ENCODE results near the gene PTPRN2.
"Not testable (repeated sequence)": the region's sequence is repeated elsewhere in the genome, so short reads cannot be mapped to it uniquely, and the experiment has no call there.

Gene PTPRN2

DNA sequence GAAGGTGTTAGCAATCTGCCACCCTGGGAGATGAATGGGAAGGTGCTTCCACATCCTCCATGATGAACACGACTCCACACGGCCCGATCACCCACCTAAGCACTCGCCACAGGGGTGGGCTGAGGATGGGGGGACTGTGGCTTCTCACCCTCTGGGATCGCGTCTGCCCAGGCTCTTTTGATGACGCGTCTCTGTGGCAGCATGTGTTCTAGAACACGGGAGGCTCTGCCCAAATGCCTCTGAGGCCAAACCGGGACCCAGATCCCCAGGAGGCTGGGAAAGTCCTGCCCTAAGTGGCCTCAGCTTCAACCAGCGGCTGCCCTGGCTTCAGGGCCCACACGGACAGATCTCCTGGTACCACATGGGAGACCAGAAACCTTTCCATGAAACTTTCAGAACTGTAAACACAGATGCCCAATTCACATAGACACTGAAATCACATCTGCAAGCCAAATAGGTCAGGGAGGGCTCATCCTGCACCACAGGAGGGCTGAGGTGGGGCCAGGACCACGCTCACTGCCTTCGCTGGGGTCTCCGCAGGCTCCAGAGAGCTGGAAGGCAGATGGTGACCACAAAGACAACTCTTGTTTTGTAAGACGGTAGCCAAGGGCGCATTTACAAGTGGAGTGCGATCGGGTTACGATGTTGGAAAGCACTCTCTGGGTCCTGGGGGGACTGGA lies 200.6 kb downstream of the PTPRN2 start:
- Histone ChIP-seq H2BK5ac (ENCODE audit: low read length) (no peak overlapping the region), H2AK5ac (ENCODE audit: low read length) (no peak overlapping the region), H3K27me3 (ENCODE audit: insufficient read depth, low read length, poor library complexity) (no peaks in the 10 kb centered on the region), H3K9ac (ENCODE audit: low read length) (no peak overlapping the region), H3K4ac (ENCODE audit: low read depth, low read length) (no peak overlapping the region), H3K18ac (ENCODE audit: low read length) (no peak overlapping the region), H3K27ac (ENCODE audit: low read depth, low read length) (no peak overlapping the region), H4K8ac (ENCODE audit: low read depth, low read length) (no peak overlapping the region), H3K36me3 (ENCODE audit: control insufficient read depth, insufficient read depth, low read length) (no peaks in the 10 kb centered on the region), H2BK120ac (ENCODE audit: low read depth, low read length) (no peak overlapping the region), H3K79me2 (ENCODE audit: control insufficient read depth, insufficient read depth, low read length) (no peaks in the 10 kb centered on the region), H3K56ac (ENCODE audit: low read length) (no peak overlapping the region), H3K4me2 (ENCODE audit: low read length) (no peak overlapping the region), H3K23ac (ENCODE audit: low read length) (no peak overlapping the region), H3K4me3 (ENCODE audit: low read length) (no peak overlapping the region), H3K4me1 (ENCODE audit: control insufficient read depth, low read depth, low read length) (no peaks in the 10 kb centered on the region), H2BK15ac (replicated peaks; ENCODE audit: low read depth) (no peak overlapping the region), H4K5ac (ENCODE audit: low read length) (no peak overlapping the region), H3K79me1 (ENCODE audit: low read length) (no peaks in the 10 kb centered on the region)
- WGBS (ENCODE audit: extremely low coverage, insufficient coverage, low lambda C conversion rate): no CpG with 5 or more reads among the region's 20 CpGs
- no peak for DNase-seq

- H2BK5ac ChIP-seq (ENCODE audit: low read length): no peak overlapping the region
- no peak overlapping the region for H3K56ac ChIP-seq (ENCODE audit: low read length)
- H3K4ac ChIP-seq (ENCODE audit: low read depth, low read length): no peak overlapping the region
- no peak overlapping the region for H4K8ac ChIP-seq (ENCODE audit: low read depth, low read length)
- H3K4me3 ChIP-seq (ENCODE audit: low read length): no peak overlapping the region
- H3K23ac ChIP-seq (ENCODE audit: low read length): no peak overlapping the region
- H3K4me2 ChIP-seq (ENCODE audit: low read length): no peak overlapping the region
- DNase-seq: no peak
- no peaks in the 10 kb centered on the region for H3K27me3 ChIP-seq (ENCODE audit: insufficient read depth, low read length, poor library complexity)
- WGBS (ENCODE audit: extremely low coverage, insufficient coverage, low lambda C conversion rate): no CpG with 5 or more reads among the region's 5 CpGs
- H3K79me1 ChIP-seq (ENCODE audit: low read length): no peaks in the 10 kb centered on the region
- no peaks in the 10 kb centered on the region for H3K36me3 ChIP-seq (ENCODE audit: control insufficient read depth, insufficient read depth, low read length)
- no peaks in the 10 kb centered on the region for H3K4me1 ChIP-seq (ENCODE audit: control insufficient read depth, low read depth, low read length)
- no peak overlapping the region for H2BK120ac ChIP-seq (ENCODE audit: low read depth, low read length)
- no peak overlapping the region for H3K27ac ChIP-seq (ENCODE audit: low read depth, low read length)
- H4K5ac ChIP-seq (ENCODE audit: low read length): no peak overlapping the region
- H2BK15ac ChIP-seq (replicated peaks; ENCODE audit: low read depth): no peak overlapping the region
- H3K9ac ChIP-seq (ENCODE audit: low read length): no peak overlapping the region
- H3K18ac ChIP-seq (ENCODE audit: low read length): no peak overlapping the region
- no peaks in the 10 kb centered on the region for H3K79me2 ChIP-seq (ENCODE audit: control insufficient read depth, insufficient read depth, low read length)
- no peak overlapping the region for H2AK5ac ChIP-seq (ENCODE audit: low read length)
Observed at GRCh38 chr7:158386355-158386618, 201.3 kb downstream of the PTPRN2 start.

DNA sequence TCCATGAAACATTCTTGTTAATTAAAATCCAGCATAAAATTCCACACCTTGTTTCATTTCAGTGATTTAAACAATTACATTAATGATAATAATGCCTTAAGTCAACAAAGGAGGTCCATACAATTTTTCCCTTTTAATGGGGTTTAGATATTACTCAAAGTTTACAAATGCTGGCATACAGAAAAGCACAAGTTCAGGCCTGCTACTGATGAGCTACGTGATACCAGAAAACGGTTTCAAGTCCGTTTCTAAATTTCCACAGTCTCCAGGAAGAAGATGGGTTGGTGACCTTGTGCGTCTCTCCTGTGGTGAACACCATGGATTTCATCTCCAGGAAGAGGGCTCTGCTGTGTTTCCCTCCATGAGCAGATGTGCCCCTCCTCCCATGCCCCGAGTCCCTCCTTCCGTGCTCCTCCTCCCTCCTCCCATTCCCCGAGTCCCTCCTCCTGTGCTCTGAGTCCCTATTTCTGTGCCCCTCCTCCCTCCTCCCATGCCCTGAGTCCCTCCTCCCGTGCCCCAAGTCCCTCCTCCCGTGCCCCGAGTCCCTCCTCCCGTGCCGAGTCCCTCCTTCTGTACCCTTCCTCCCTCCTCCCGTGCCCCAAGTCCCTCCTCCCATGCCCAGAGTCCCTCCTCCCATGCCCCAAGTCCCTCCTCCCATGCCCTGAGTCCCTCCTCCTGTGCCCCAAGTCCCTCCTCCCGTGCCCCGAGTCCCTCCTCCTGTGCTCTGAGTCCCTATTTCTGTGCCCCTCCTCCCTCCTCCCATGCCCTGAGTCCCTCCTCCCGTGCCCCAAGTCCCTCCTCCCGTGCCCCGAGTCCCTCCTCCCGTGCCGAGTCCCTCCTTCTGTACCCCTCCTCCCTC lies 201.9 kb downstream of the PTPRN2 start:
- H3K79me2 ChIP-seq (ENCODE audit: control insufficient read depth, insufficient read depth, low read length); H4K8ac ChIP-seq (ENCODE audit: low read depth, low read length); H2BK5ac ChIP-seq (ENCODE audit: low read length); H3K23ac ChIP-seq (ENCODE audit: low read length); H3K4me1 ChIP-seq (ENCODE audit: control insufficient read depth, low read depth, low read length); H3K56ac ChIP-seq (ENCODE audit: low read length); H3K18ac ChIP-seq (ENCODE audit: low read length); H2BK120ac ChIP-seq (ENCODE audit: low read depth, low read length); DNase-seq; H3K36me3 ChIP-seq (ENCODE audit: control insufficient read depth, insufficient read depth, low read length); H3K79me1 ChIP-seq (ENCODE audit: low read length); H3K4ac ChIP-seq (ENCODE audit: low read depth, low read length); H4K5ac ChIP-seq (ENCODE audit: low read length); H3K9ac ChIP-seq (ENCODE audit: low read length); H3K4me2 ChIP-seq (ENCODE audit: low read length); H2BK15ac ChIP-seq (replicated peaks; ENCODE audit: low read depth); H3K27me3 ChIP-seq (ENCODE audit: insufficient read depth, low read length, poor library complexity); H2AK5ac ChIP-seq (ENCODE audit: low read length); H3K27ac ChIP-seq (ENCODE audit: low read depth, low read length); H3K4me3 ChIP-seq (ENCODE audit: low read length): not testable (repeated sequence)
- WGBS (ENCODE audit: extremely low coverage, insufficient coverage, low lambda C conversion rate): no CpG with 5 or more reads among the region's 20 CpGs

- whole genome bisulfite sequencing (ENCODE audit: extremely low coverage, insufficient coverage, low lambda C conversion rate): no CpG with 5 or more reads among the region's 11 CpGs
- Histone ChIP-seq H4K5ac (ENCODE audit: low read length) (no peak overlapping the region), H2BK5ac (ENCODE audit: low read length) (no peak overlapping the region), H3K79me1 (ENCODE audit: low read length) (no peaks in the 10 kb centered on the region), H2AK5ac (ENCODE audit: low read length) (no peak overlapping the region), H3K9ac (ENCODE audit: low read length) (no peak overlapping the region), H3K18ac (ENCODE audit: low read length) (no peak overlapping the region), H3K56ac (ENCODE audit: low read length) (no peak overlapping the region), H3K4ac (ENCODE audit: low read depth, low read length) (no peak overlapping the region), H3K4me1 (ENCODE audit: control insufficient read depth, low read depth, low read length) (no peaks in the 10 kb centered on the region), H3K23ac (ENCODE audit: low read length) (no peak overlapping the region), H2BK15ac (replicated peaks; ENCODE audit: low read depth) (no peak overlapping the region), H3K4me3 (ENCODE audit: low read length) (no peak overlapping the region), H3K27me3 (ENCODE audit: insufficient read depth, low read length, poor library complexity) (no peaks in the 10 kb centered on the region), H3K36me3 (ENCODE audit: control insufficient read depth, insufficient read depth, low read length) (no peaks in the 10 kb centered on the region), H3K79me2 (ENCODE audit: control insufficient read depth, insufficient read depth, low read length) (no peaks in the 10 kb centered on the region), H4K8ac (ENCODE audit: low read depth, low read length) (no peak overlapping the region), H3K4me2 (ENCODE audit: low read length) (no peak overlapping the region), H3K27ac (ENCODE audit: low read depth, low read length) (no peak overlapping the region), H2BK120ac (ENCODE audit: low read depth, low read length) (no peak overlapping the region)
- no peak for DNase-seq
Observed at GRCh38 chr7:158384746-158385145, 202.9 kb downstream of the PTPRN2 start.

- H3K4ac ChIP-seq (ENCODE audit: low read depth, low read length): no peak overlapping the region
- no peaks in the 10 kb centered on the region for H3K79me1 ChIP-seq (ENCODE audit: low read length)
Observed at GRCh38 chr7:158383665-158384064, 204.0 kb downstream of the PTPRN2 start.

More at GRCh38 chr7:158383665-158384064, 204.0 kb downstream of the PTPRN2 start:
- Histone ChIP-seq H3K4me2 (ENCODE audit: low read length) (no peak overlapping the region), H3K27me3 (ENCODE audit: insufficient read depth, low read length, poor library complexity) (no peaks in the 10 kb centered on the region), H3K79me2 (ENCODE audit: control insufficient read depth, insufficient read depth, low read length) (no peaks in the 10 kb centered on the region), H3K27ac (ENCODE audit: low read depth, low read length) (no peak overlapping the region), H3K36me3 (ENCODE audit: control insufficient read depth, insufficient read depth, low read length) (no peaks in the 10 kb centered on the region), H3K9ac (ENCODE audit: low read length) (no peak overlapping the region), H2AK5ac (ENCODE audit: low read length) (no peak overlapping the region), H4K8ac (ENCODE audit: low read depth, low read length) (no peak overlapping the region), H3K4me1 (ENCODE audit: control insufficient read depth, low read depth, low read length) (no peaks in the 10 kb centered on the region), H3K23ac (ENCODE audit: low read length) (no peak overlapping the region), H2BK5ac (ENCODE audit: low read length) (no peak overlapping the region), H4K5ac (ENCODE audit: low read length) (no peak overlapping the region), H2BK15ac (replicated peaks; ENCODE audit: low read depth) (no peak overlapping the region), H2BK120ac (ENCODE audit: low read depth, low read length) (no peak overlapping the region), H3K56ac (ENCODE audit: low read length) (no peak overlapping the region), H3K4me3 (ENCODE audit: low read length) (no peak overlapping the region), H3K18ac (ENCODE audit: low read length) (no peak overlapping the region)
- WGBS (ENCODE audit: extremely low coverage, insufficient coverage, low lambda C conversion rate): no CpG with 5 or more reads among the region's 8 CpGs
- DNase-seq: no peak
